ENCODE measurements around the gene CPNE5.

DNA sequence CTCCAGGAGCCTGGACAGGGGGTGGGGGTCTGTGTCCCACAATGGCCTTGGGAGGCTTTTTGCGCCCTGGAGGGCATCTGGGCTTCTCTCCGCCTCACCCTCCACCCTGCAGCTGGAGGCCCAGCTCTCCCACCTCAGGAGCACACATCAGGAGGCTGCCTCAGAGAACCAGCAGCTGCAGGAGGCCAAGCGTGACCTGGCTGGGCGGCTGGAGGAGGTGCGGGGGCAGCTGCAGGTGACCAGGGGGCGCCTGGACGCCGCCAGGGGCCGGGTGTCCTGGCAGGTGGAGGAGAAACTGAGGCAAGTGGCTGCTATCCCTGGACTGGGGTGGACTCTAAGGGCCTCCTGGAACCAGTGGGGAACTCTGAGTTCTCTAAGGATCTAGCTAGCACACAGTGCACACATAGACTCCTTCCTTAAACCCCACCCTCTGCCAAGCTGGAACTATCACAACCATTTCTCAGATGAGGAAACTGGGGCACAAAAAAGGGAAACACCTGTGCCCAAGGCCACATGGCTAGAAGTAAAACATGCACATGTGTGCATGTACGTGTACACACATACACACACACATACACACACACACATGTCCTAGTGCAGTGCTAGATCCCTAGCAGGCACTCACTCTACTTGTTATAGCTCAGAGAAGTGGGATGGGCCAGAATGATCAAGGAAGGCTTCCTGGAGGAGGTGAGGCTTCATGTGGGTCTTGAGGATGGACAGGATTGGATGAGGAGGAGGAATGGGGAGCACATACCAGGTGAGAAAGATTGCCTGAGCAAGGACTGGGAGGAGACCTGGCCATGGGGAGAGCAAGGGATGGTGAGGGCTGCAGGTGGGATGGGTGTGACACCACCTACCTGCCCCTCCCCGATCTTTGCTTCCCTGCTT lies 118.7 kb downstream of the CPNE5 start:
- TF ChIP-seq POLR2A (IDR thresholded peaks at IDR 0.05): no peak
- TF ChIP-seq, protein P1, sequence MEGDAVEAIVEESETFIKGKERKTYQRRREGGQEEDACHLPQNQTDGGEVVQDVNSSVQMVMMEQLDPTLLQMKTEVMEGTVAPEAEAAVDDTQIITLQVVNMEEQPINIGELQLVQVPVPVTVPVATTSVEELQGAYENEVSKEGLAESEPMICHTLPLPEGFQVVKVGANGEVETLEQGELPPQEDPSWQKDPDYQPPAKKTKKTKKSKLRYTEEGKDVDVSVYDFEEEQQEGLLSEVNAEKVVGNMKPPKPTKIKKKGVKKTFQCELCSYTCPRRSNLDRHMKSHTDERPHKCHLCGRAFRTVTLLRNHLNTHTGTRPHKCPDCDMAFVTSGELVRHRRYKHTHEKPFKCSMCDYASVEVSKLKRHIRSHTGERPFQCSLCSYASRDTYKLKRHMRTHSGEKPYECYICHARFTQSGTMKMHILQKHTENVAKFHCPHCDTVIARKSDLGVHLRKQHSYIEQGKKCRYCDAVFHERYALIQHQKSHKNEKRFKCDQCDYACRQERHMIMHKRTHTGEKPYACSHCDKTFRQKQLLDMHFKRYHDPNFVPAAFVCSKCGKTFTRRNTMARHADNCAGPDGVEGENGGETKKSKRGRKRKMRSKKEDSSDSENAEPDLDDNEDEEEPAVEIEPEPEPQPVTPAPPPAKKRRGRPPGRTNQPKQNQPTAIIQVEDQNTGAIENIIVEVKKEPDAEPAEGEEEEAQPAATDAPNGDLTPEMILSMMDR (IDR thresholded peaks at IDR 0.05): no peak

Measured in uterus (tissue), 2 donors.